A549 (cell line): ENCODE measurements around the gene CTSF. TPM values are rescaled to one million over a fixed set of nuclear protein-coding genes. Genes with fewer than 3 reads are reported as not detected.
A peak's percentile ranks its signal among the peaks of the same experiment; 100 is the strongest.

Experiments
- ATAC-seq, 2 experiments: fragments of 200-7000 bp in 1 of 2; fragments of >200 bp in 1 of 2; cut with Nextera tagmentation in 1 of 2; cut with Tn5 transposase in 1 of 2; 3 replicates each; pipeline versions ENCODE4 v1.8.0 to v1.9.1; 2018 to 2020; ENCODE audit warnings: mild to moderate bottlenecking in 1 of 2, moderate library complexity in 1 of 2
- CTCF ChIA-PET: fragments of 300-600 bp; sonication (Branson Sonifier 250); formaldehyde crosslinking; extraction: SDS; loops from one replicate; lab custom pipeline; 2021; ENCODE audit warnings: antibody characterized with exemption, inconsistent platforms; lab: Yijun Ruan, JAX
- POLR2A ChIA-PET: fragments of 350-600 bp; formaldehyde crosslinking; extraction: SDS; loops from one replicate; lab custom pipeline; 2021; ENCODE audit warnings: antibody characterized with exemption, inconsistent platforms; lab: Yijun Ruan, JAX
- DNase-seq, 2 experiments: peaks; one replicate each; pipeline versions ENCODE4 v3.0.0 to v3.0.0-alpha.2; 2011 to 2016; ENCODE audit warnings: low read depth in 1 of 2, low spot score in 1 of 2
- FAIRE-seq: peaks from 2 replicates; lab custom pipeline; 2011; peaks lifted over from hg19 to GRCh38; lab: Jason Lieb, UNC
- H3K27ac ChIP-seq, 2 experiments: fragments of >200 bp; sonication (Bioruptor Twin); formaldehyde crosslinking; 3 replicates each; pipeline ENCODE4 v1.5.1; 2016 to 2017
- H3K4me1 ChIP-seq: fragments of >200 bp; sonication (Bioruptor Twin); formaldehyde crosslinking; 3 replicates; pipeline ENCODE4 v1.6.1; 2016
- H3K4me2 ChIP-seq: fragments of >200 bp; sonication (Bioruptor Twin); formaldehyde crosslinking; 3 replicates; pipeline ENCODE4 v1.6.1; 2016
- H3K4me3 ChIP-seq: fragments of >200 bp; sonication (Bioruptor Twin); formaldehyde crosslinking; 3 replicates; pipeline ENCODE4 v1.5.1; 2016
- H3K9me3 ChIP-seq: fragments of >200 bp; sonication (Bioruptor Twin); formaldehyde crosslinking; 3 replicates; pipeline ENCODE4 v1.6.1; 2016
- CBX2 ChIP-seq: fragments of 200-600 bp; sonication (generic); IDR thresholded peaks from 2 replicates; pipeline ENCODE4 v1.6.1; 2016; ENCODE audit warnings: low read depth, mild to moderate bottlenecking, borderline replicate concordance
- CEBPB ChIP-seq, 2 experiments: fragments of >200 bp in 1 of 2; sonication (Bioruptor Twin) in 1 of 2; formaldehyde crosslinking in 1 of 2; IDR thresholded peaks; 2 replicates each; pipeline ENCODE4 v1.6.1; 2012 to 2016
- CHD4 ChIP-seq: fragments of 200-600 bp; sonication (generic); IDR thresholded peaks from 2 replicates; pipeline ENCODE4 v1.6.1; 2016; ENCODE audit warnings: antibody characterized with exemption, mild to moderate bottlenecking, borderline replicate concordance
- EP300 ChIP-seq, 2 experiments: fragments of >200 bp; sonication (Bioruptor Twin); formaldehyde crosslinking; IDR thresholded peaks; 2 replicates in 1 of 2; 3 replicates in 1 of 2; pipeline ENCODE4 v1.6.1; 2016 to 2017
- FOSL2 ChIP-seq, 2 experiments: fragments of 450-650 bp in 1 of 2; fragments of >200 bp in 1 of 2; sonication (Bioruptor Twin) in 1 of 2; formaldehyde crosslinking; IDR thresholded peaks; 2 replicates each; pipeline versions ENCODE4 v1.5.0 to v1.6.1; 2016 to 2020; ENCODE audit warnings: mild to moderate bottlenecking in 1 of 2, moderate library complexity in 1 of 2
- FOXS1 ChIP-seq: fragments of 250-450 bp; sonication (Bioruptor Pico); IDR thresholded peaks from 2 replicates; pipeline ENCODE4 v1.5.0; 2020; ENCODE audit warnings: mild to moderate bottlenecking, moderate library complexity
- GATA3 ChIP-seq: IDR thresholded peaks from 2 replicates; pipeline ENCODE4 v1.6.1; 2012; ENCODE audit warnings: borderline replicate concordance
- JUN ChIP-seq, 2 experiments: fragments of >200 bp; sonication (Bioruptor Twin); formaldehyde crosslinking; IDR thresholded peaks; 2 replicates in 1 of 2; 3 replicates in 1 of 2; pipeline ENCODE4 v1.6.1; 2016 to 2017
- NPAS2 ChIP-seq: fragments of 250-450 bp; sonication (Bioruptor Pico); IDR thresholded peaks from 2 replicates; pipeline ENCODE4 v1.8.0; 2022; ENCODE audit warnings: mild to moderate bottlenecking, moderate library complexity, borderline replicate concordance
- RARB ChIP-seq: fragments of 250-450 bp; sonication (Bioruptor Pico); IDR thresholded peaks from 2 replicates; pipeline ENCODE4 v1.8.0; 2021; ENCODE audit warnings: mild to moderate bottlenecking, moderate library complexity
- RCOR1 ChIP-seq: fragments of 150-350 bp; IDR thresholded peaks from 2 replicates; pipeline ENCODE4 v1.6.1; 2014; ENCODE audit warnings: antibody characterized with exemption, low read length, low read depth
- SMC3 ChIP-seq: fragments of >200 bp; sonication (Bioruptor Twin); formaldehyde crosslinking; IDR thresholded peaks from 3 replicates; pipeline ENCODE4 v1.6.1; 2018; ENCODE audit warnings: inconsistent platforms
- TFCP2L1 ChIP-seq: fragments of 250-450 bp; sonication (Bioruptor Pico); IDR thresholded peaks from 2 replicates; pipeline ENCODE4 v1.5.0; 2021; ENCODE audit warnings: mild to moderate bottlenecking
- TP53 ChIP-seq: fragments of 250-450 bp; sonication (Bioruptor Pico); IDR thresholded peaks from 2 replicates; pipeline ENCODE4 v1.5.0; 2021; ENCODE audit warnings: mild to moderate bottlenecking, moderate library complexity
- ZC3H11A ChIP-seq: fragments of 450-650 bp; IDR thresholded peaks from 2 replicates; pipeline ENCODE4 v1.6.1; 2014; ENCODE audit warnings: antibody characterized with exemption, mild to moderate bottlenecking
- WGBS: methylation state at CpG from one replicate; pipeline ENCODE4 v1.1.6; 2017; ENCODE audit errors: missing lambda C conversion rate; 5-methylcytosine and 5-hydroxymethylcytosine counted together
- polyA plus RNA-seq, 4 experiments: library from polyadenylated mRNA; depleted of rRNA in 3 of 4; stranded (reverse); fragments of >200 nt; fragmentation: RNase III in 1 of 4; extraction: RNeasy Plus Mini Kit Qiagen cat#74134 plus additional on column Dnase treatment in 1 of 4; gene quantifications; 2 replicates in 3 of 4; 3 replicates in 1 of 4; pipeline ENCODE4 v1.2.3, GENCODE V29; 2011 to 2017
- TF ChIP-seq, protein P1 (sequence below): fragments of >200 bp; sonication (Bioruptor Twin); formaldehyde crosslinking; IDR thresholded peaks from 2 replicates; pipeline ENCODE4 v1.6.1; 2016
- TF ChIP-seq, protein P2 (sequence below): fragments of 150-350 bp; IDR thresholded peaks from 2 replicates; pipeline ENCODE4 v1.6.1; 2014; ENCODE audit warnings: low read depth, mild to moderate bottlenecking, low read length
- TF ChIP-seq, protein P3 (sequence below): fragments of >200 bp; sonication (Bioruptor Twin); formaldehyde crosslinking; IDR thresholded peaks from 3 replicates; pipeline ENCODE4 v1.5.1; 2016
- TF ChIP-seq, protein P4 (sequence below): IDR thresholded peaks from 2 replicates; pipeline ENCODE4 v1.6.1; 2012

CTSF gene
- polyA plus RNA-seq, 2 of the 4 experiments (the other 2 are of a cell fraction) = 19.2 to 29.8 TPM

DNA sequence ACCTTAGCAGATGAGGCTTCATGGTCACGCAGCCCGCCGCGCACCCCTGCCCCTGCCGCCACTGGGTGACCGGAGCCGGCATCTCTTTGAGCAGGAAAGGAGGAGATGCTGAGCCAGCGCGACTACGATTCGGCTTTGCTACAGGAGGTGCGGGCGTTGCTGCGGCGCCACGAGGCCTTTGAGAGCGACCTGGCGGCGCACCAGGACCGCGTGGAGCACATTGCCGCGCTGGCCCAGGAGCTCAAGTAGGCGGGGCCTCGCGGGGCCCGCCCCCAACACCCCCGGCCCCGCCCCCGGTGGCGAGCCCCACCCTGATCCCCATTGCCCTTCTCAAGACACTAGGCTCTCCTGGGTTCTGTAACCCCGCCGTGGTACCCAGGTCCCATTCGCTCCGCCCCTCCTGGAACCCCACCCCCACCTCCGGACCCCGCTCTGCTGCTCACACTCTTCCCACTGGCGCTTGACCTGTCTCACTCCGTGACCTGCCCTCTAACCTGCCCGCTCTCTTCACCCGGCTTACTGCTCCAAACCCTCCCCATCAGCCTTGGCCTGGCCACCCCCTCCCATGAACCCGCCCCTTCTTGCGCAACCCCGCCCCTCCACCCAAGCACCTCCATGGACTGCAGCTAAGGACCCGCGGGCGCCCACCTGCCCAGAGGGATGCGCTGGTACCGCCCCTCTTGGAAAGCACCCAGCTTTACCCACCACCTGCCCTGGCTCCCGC lies 9.1 kb downstream of the CTSF start:
- peak in 1 of 2 experiments; percentile 7; a peak in 1 of 6 replicates for ATAC-seq
- FAIRE-seq = no peak
- H3K4me2 ChIP-seq = no peak overlapping the region
- POLR2A ChIA-PET = interaction anchor here (0.9 kb wide), 1 partner anchor 9 kb away, joined by 3 read pairs; the partner anchor contains the start of gene CTSF
- TF ChIP-seq FOSL2 (IDR thresholded peaks at IDR 0.05) (no peak), FOSL2 (CRISPR knock-in tag; IDR thresholded peaks at IDR 0.05) (no peak), RARB (CRISPR knock-in tag) (no peak), CBX2 (no peak), EP300 (IDR thresholded peaks at IDR 0.05) (no peak), CEBPB (IDR thresholded peaks at IDR 0.05) (peak; percentile 32 to 71; a peak in 3 of 4 replicates), RCOR1 (no peak)
- CTCF ChIA-PET = interaction anchor here (0.6 to 1.2 kb wide), 2 partner anchors 119 to 495 kb away, joined by 3 to 4 read pairs; no protein-coding TSS in a partner anchor
- no peaks in the 10 kb centered on the region for H3K9me3 ChIP-seq
- H3K4me3 ChIP-seq = no peak overlapping the region
- no peaks in the 10 kb centered on the region for H3K4me1 ChIP-seq
- no peak overlapping the region for H3K27ac ChIP-seq
- DNase-seq = no peak
- 74% methylated on average over 28 of the region's 50 CpGs for WGBS

DNA sequence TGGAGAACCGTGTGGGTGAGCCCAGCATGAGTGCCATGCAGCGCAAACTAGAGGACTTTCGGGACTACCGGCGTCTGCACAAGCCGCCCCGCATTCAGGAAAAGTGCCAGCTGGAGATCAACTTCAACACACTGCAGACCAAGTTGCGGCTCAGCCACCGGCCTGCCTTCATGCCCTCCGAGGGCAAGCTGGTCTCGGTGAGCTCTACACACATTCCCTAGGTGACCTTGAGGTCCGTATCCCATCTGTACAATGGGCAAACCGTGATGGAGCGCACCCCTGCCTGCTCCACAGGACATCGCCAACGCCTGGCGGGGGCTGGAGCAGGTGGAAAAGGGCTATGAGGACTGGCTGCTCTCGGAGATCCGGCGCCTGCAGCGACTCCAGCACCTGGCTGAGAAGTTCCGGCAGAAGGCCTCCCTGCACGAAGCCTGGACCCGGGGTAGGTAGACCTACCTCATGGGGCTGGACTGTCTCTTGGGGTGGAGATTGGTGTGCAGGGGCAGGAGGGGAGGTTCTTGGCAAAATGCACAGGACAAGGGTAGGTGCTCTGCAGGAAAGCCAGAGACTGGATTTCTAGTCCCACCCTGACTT lies 10.6 kb downstream of the CTSF start:
- ChIA-PET POLR2A (no interaction called here), CTCF (no interaction called here)
- no peaks in the 10 kb centered on the region for H3K4me1 ChIP-seq
- DNase-seq (no peak), ATAC-seq (no peak), FAIRE-seq (no peak)
- H3K4me2 ChIP-seq = no peak overlapping the region
- H3K9me3 ChIP-seq = no peaks in the 10 kb centered on the region
- 80% methylated on average over 19 of the region's 24 CpGs for WGBS
- no peak for TF ChIP-seq CHD4
- no peak for TF ChIP-seq GATA3
- TF ChIP-seq, protein P1, sequence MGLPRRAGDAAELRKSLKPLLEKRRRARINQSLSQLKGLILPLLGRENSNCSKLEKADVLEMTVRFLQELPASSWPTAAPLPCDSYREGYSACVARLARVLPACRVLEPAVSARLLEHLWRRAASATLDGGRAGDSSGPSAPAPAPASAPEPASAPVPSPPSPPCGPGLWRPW = no peak
- no peak for TF ChIP-seq CEBPB (IDR thresholded peaks at IDR 0.05)
- no peak for TF ChIP-seq JUN (IDR thresholded peaks at IDR 0.05)
- no peak for TF ChIP-seq ZC3H11A
- no peak for TF ChIP-seq NPAS2 (CRISPR knock-in tag)
- TF ChIP-seq, protein P2, sequence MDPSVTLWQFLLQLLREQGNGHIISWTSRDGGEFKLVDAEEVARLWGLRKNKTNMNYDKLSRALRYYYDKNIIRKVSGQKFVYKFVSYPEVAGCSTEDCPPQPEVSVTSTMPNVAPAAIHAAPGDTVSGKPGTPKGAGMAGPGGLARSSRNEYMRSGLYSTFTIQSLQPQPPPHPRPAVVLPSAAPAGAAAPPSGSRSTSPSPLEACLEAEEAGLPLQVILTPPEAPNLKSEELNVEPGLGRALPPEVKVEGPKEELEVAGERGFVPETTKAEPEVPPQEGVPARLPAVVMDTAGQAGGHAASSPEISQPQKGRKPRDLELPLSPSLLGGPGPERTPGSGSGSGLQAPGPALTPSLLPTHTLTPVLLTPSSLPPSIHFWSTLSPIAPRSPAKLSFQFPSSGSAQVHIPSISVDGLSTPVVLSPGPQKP = no peak
- no peak for TF ChIP-seq TFCP2L1
- no peak for TF ChIP-seq CBX2
- TF ChIP-seq, protein P3, sequence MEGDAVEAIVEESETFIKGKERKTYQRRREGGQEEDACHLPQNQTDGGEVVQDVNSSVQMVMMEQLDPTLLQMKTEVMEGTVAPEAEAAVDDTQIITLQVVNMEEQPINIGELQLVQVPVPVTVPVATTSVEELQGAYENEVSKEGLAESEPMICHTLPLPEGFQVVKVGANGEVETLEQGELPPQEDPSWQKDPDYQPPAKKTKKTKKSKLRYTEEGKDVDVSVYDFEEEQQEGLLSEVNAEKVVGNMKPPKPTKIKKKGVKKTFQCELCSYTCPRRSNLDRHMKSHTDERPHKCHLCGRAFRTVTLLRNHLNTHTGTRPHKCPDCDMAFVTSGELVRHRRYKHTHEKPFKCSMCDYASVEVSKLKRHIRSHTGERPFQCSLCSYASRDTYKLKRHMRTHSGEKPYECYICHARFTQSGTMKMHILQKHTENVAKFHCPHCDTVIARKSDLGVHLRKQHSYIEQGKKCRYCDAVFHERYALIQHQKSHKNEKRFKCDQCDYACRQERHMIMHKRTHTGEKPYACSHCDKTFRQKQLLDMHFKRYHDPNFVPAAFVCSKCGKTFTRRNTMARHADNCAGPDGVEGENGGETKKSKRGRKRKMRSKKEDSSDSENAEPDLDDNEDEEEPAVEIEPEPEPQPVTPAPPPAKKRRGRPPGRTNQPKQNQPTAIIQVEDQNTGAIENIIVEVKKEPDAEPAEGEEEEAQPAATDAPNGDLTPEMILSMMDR = no peak
- no peak for TF ChIP-seq FOXS1 (CRISPR knock-in tag)
- TF ChIP-seq SMC3 = no peak
- TF ChIP-seq, protein P4, sequence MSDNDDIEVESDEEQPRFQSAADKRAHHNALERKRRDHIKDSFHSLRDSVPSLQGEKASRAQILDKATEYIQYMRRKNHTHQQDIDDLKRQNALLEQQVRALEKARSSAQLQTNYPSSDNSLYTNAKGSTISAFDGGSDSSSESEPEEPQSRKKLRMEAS = no peak
- no peak for TF ChIP-seq EP300 (IDR thresholded peaks at IDR 0.05)
- TF ChIP-seq TP53 (CRISPR knock-in tag) = no peak
- H3K4me3 ChIP-seq = no peak overlapping the region
- H3K27ac ChIP-seq = no peak overlapping the region
